GM10266 (cell line): ENCODE results near the gene SMARCAL1.

Source experiments
- DNase-seq: peaks from one replicate; pipeline ENCODE4 v3.0.0; 2012; ENCODE audit errors: extremely low spot score
- CTCF ChIP-seq: IDR thresholded peaks from 2 replicates; pipeline ENCODE4 v1.5.1; 2012; ENCODE audit warnings: mild to moderate bottlenecking, low read depth; ENCODE audit not compliant: control insufficient read depth, insufficient read depth; ENCODE audit errors: missing control alignments

SMARCAL1 gene

GRCh38 chr2:216475767-216476166 is 63.5 kb downstream of the SMARCAL1 start:
- no peak for DNase-seq

GRCh38 chr2:216477283-216478035 is 65.2 kb downstream of the SMARCAL1 start:
- no peak for TF ChIP-seq CTCF
- DNase-seq, result no peak

More at GRCh38 chr2:216475767-216476166, 63.5 kb downstream of the SMARCAL1 start:
- TF ChIP-seq CTCF, result no peak

GRCh38 chr2:216478151-216478550 is 65.9 kb downstream of the SMARCAL1 start:
- no peak for DNase-seq

GRCh38 chr2:216478791-216479190 is 66.5 kb downstream of the SMARCAL1 start:
- DNase-seq, result no peak
- TF ChIP-seq CTCF, result no peak

More at GRCh38 chr2:216478151-216478550, 65.9 kb downstream of the SMARCAL1 start:
- no peak for TF ChIP-seq CTCF

GRCh38 chr2:216480221-216480620 is 67.9 kb downstream of the SMARCAL1 start:
- DNase-seq, result no peak
- no peak for TF ChIP-seq CTCF

GRCh38 chr2:216482640-216483039 is 70.4 kb downstream of the SMARCAL1 start:
- no peak for DNase-seq
- TF ChIP-seq CTCF, result no peak

GRCh38 chr2:216485237-216485636 is 73.0 kb downstream of the SMARCAL1 start:
- no peak for TF ChIP-seq CTCF
- no peak for DNase-seq
